LNCaP clone FGC (cell line): Measurements from ENCODE around the gene RHCG.

ENCODE experiments used
- DNase-seq: peaks from one replicate; pipeline ENCODE4 v3.0.0-alpha.2; 2011; ENCODE audit warnings: low read depth
- H3K4me3 ChIP-seq: 2 replicates; pipeline ENCODE4 v1.5.1; 2011; ENCODE audit warnings: mild to moderate bottlenecking, low read depth, low read length, control low read depth
- CTCF ChIP-seq: IDR thresholded peaks from 2 replicates; pipeline ENCODE4 v1.5.1; 2012; ENCODE audit warnings: mild to moderate bottlenecking; ENCODE audit not compliant: control insufficient read depth, insufficient read depth; ENCODE audit errors: extremely low read depth

RHCG gene

GRCh38 chr15:89446255-89446891 lies 50.0 kb downstream of the RHCG start:
- H3K4me3 ChIP-seq: no peak overlapping the region
- no peak for DNase-seq
- TF ChIP-seq CTCF: no peak

GRCh38 chr15:89445518-89445917 lies 50.9 kb downstream of the RHCG start:
- DNase-seq: no peak
- no peak overlapping the region for H3K4me3 ChIP-seq
- TF ChIP-seq CTCF: no peak

- TF ChIP-seq CTCF: no peak
- no peak for DNase-seq
- H3K4me3 ChIP-seq: no peak overlapping the region
Observed at GRCh38 chr15:89444241-89445225, 51.9 kb downstream of the RHCG start.

GRCh38 chr15:89443581-89443980 lies 52.8 kb downstream of the RHCG start:
- DNase-seq: no peak
- TF ChIP-seq CTCF: no peak
- no peak overlapping the region for H3K4me3 ChIP-seq

GRCh38 chr15:89442671-89443307 lies 53.6 kb downstream of the RHCG start:
- peak; percentile 70 for TF ChIP-seq CTCF
- no peak overlapping the region for H3K4me3 ChIP-seq
- no peak for DNase-seq

- DNase-seq: no peak
- no peak for TF ChIP-seq CTCF
- no peak overlapping the region for H3K4me3 ChIP-seq
Observed at GRCh38 chr15:89442155-89442554, 54.2 kb downstream of the RHCG start.
